GM18526 (cell line): ENCODE data around the gene ELOA2.

Experiments used
- POLR2A ChIP-seq: IDR thresholded peaks from 3 replicates; pipeline ENCODE4 v1.6.1; 2011; ENCODE audit not compliant: insufficient read length; ENCODE audit errors: extremely low read depth

ELOA2 gene

GRCh38 chr18:47035156-47035671, at the start of gene ELOA2:
TSS of gene ELOA2 (minus strand) at chr18:47035621. CDS start at chr18:47035264, 357 bp downstream.
- no peak for TF ChIP-seq POLR2A

GRCh38 chr18:47081578-47081977, 46.2 kb upstream of the ELOA2 start:
- no peak for TF ChIP-seq POLR2A

- TF ChIP-seq POLR2A: no peak
Measured at GRCh38 chr18:47080872-47081271, 45.5 kb upstream of the ELOA2 start.

GRCh38 chr18:47077111-47077510, 41.7 kb upstream of the ELOA2 start:
- no peak for TF ChIP-seq POLR2A

- no peak for TF ChIP-seq POLR2A
Measured at GRCh38 chr18:47075098-47075883, 39.9 kb upstream of the ELOA2 start.

GRCh38 chr18:47067648-47068047, 32.2 kb upstream of the ELOA2 start:
- TF ChIP-seq POLR2A: no peak

- no peak for TF ChIP-seq POLR2A
Measured at GRCh38 chr18:47063096-47063495, 27.7 kb upstream of the ELOA2 start.

GRCh38 chr18:47062471-47062870, 27.1 kb upstream of the ELOA2 start:
- TF ChIP-seq POLR2A: no peak

- TF ChIP-seq POLR2A: no peak
Measured at GRCh38 chr18:47054369-47054768, 18.9 kb upstream of the ELOA2 start.

GRCh38 chr18:47050468-47050867, 15.0 kb upstream of the ELOA2 start:
- no peak for TF ChIP-seq POLR2A

GRCh38 chr18:47040982-47041381, 5.6 kb upstream of the ELOA2 start:
- TF ChIP-seq POLR2A: no peak

- no peak for TF ChIP-seq POLR2A
Measured at GRCh38 chr18:47036927-47037578, 1.6 kb upstream of the ELOA2 start.

- TF ChIP-seq POLR2A: no peak
Measured at GRCh38 chr18:47036298-47036874, 965 bp upstream of the ELOA2 start.

GRCh38 chr18:47032945-47033344, 2.5 kb downstream of the ELOA2 start:
- TF ChIP-seq POLR2A: no peak
